Stimulated activated CD4-positive, alpha-beta T cell treated with anti-CD3 and anti-CD28 coated beads, TNF-alpha, amount 100 ng/mL, for 4 hours (primary cell): ENCODE measurements around the gene TCEAL8.

Experiments
- DNase-seq, 3 experiments: peaks; one replicate each; pipeline ENCODE4 v3.0.0-alpha.2; 2020; ENCODE audit warnings: low read depth in 3 of 3

The TCEAL8 gene

GRCh38 chrX:103214870-103215424, 40.0 kb downstream of the TCEAL8 start, which contains the start of gene BEX4:
BEX4 (plus strand) TSS chrX:103215108; CDS start chrX:103216154, 1,046 bp downstream.
- DNase-seq, result peak; percentile 55 to 70 (median 64)

- no peak for DNase-seq
Observed at GRCh38 chrX:103212749-103213457, 42.1 kb downstream of the TCEAL8 start.

GRCh38 chrX:103211012-103211715, 43.8 kb downstream of the TCEAL8 start:
- peak in 1 of 3 experiments; percentile 0 for DNase-seq

GRCh38 chrX:103210056-103210455, 44.9 kb downstream of the TCEAL8 start:
- no peak for DNase-seq
